Ectodermal cell (in vitro differentiated cells): ENCODE data around the gene DTD1.
A peak's percentile ranks its signal among the peaks of the same experiment; 100 is the strongest.

Experiments
- H3K27ac ChIP-seq: 2 replicates; pipeline ENCODE4 v1.7.0; 2013; ENCODE audit warnings: mild to moderate bottlenecking, low read depth, low read length; ENCODE audit not compliant: insufficient read depth, poor library complexity, severe bottlenecking
- H3K27me3 ChIP-seq: 2 replicates; pipeline ENCODE4 v1.7.0; 2013; ENCODE audit warnings: mild to moderate bottlenecking, low read length; ENCODE audit not compliant: insufficient read depth, control insufficient read depth, poor library complexity, severe bottlenecking
- H3K36me3 ChIP-seq: one replicate; pipeline ENCODE4 v1.7.0; 2013; ENCODE audit warnings: low read length; ENCODE audit not compliant: control insufficient read depth, insufficient read depth
- H3K4me1 ChIP-seq: one replicate; pipeline ENCODE4 v1.7.0; 2013; ENCODE audit warnings: low read length; ENCODE audit not compliant: control insufficient read depth, insufficient read depth
- H3K4me3 ChIP-seq: 2 replicates; pipeline ENCODE4 v1.7.0; 2013; ENCODE audit warnings: low read depth, low read length, control low read depth; ENCODE audit not compliant: insufficient read depth
- H3K9me3 ChIP-seq: 2 replicates; pipeline ENCODE4 v1.7.0; 2013; ENCODE audit warnings: mild to moderate bottlenecking, low read length, moderate library complexity; ENCODE audit not compliant: control insufficient read depth
- WGBS, 2 experiments: methylation state at CpG; one replicate each; pipeline ENCODE4 v1.1.7; 2013; ENCODE audit warnings: missing lambda C conversion rate in 2 of 2; 5-methylcytosine and 5-hydroxymethylcytosine counted together

The DTD1 gene

DNA sequence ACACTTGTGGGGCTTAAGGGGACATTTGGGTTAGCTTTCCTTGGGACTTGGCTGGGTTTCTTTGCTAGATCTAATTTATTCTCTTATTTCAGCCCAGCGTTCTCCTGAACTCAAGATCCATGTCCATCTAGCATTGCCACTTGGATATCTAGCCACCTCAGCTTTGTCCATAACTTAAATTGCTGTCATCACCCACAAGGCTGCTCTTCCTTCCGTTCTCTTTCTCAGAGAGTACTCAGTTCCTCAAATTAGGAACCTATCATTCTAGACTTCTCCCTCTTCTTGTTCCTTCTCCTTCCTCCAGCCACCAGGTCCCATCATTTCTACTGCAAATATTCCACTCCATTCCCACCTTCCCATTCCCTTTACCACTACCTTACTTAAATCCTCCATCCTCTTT, 16.3 kb upstream of the DTD1 start:
- Histone ChIP-seq H3K27me3 (no peaks in the 10 kb centered on the region), H3K4me1 (no peaks in the 10 kb centered on the region), H3K27ac (no peak overlapping the region), H3K36me3 (peaks cover 12% of the 10 kb centered on the region), H3K4me3 (no peak overlapping the region), H3K9me3 (no peaks in the 10 kb centered on the region)
- WGBS, 2 experiments, result 91 to 93% methylated on average over 2 of the region's 2 CpGs

DNA sequence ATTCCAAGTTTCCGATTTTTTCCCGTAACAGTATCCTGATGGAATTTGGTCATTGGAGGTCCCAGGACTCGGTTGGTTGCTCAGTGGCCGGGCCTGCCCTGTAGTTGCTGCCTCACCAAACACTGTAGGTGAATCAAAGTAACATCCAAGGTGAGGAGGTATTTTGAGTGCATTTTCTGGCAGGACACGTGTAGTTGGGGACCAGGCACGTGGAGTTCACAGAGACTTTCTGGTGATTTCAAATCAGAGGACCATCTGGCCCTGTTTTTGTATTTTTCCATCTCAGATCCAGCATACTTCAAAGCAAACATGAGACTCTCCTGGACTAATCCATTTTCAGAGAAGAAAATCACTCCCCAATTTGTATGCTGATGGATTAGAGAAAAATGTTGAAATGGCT, 9.9 kb upstream of the DTD1 start:
- Histone ChIP-seq H3K4me1 (no peaks in the 10 kb centered on the region), H3K4me3 (no peak overlapping the region), H3K27ac (no peak overlapping the region), H3K9me3 (no peaks in the 10 kb centered on the region), H3K27me3 (no peaks in the 10 kb centered on the region), H3K36me3 (no peaks in the 10 kb centered on the region)
- 90 to 92% methylated on average over 6 of the region's 6 CpGs for WGBS, 2 experiments

DNA sequence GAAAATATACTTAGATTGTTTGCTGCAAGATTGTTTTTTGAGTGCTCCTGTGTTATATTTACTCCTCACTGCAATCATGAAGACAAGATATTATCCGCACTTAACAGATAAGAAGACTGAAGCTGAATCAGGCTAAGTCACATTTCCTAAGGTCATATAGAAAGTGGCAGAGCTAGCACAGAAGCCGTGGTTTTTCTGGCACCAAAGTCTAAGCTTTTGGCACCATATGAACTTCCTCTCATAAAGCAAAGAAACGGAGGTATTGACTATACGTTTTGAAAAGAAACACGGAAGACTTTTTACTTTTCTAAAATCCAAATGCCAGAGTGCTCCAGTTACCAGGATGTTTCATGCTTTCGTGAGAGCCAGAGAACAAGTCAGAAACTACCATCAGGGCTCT, 9.3 kb upstream of the DTD1 start:
- Histone ChIP-seq H3K4me1 (no peaks in the 10 kb centered on the region), H3K27ac (no peak overlapping the region), H3K9me3 (no peaks in the 10 kb centered on the region), H3K36me3 (no peaks in the 10 kb centered on the region), H3K27me3 (no peaks in the 10 kb centered on the region), H3K4me3 (no peak overlapping the region)
- 92 to 95% methylated on average over 6 of the region's 6 CpGs for WGBS, 2 experiments

DNA sequence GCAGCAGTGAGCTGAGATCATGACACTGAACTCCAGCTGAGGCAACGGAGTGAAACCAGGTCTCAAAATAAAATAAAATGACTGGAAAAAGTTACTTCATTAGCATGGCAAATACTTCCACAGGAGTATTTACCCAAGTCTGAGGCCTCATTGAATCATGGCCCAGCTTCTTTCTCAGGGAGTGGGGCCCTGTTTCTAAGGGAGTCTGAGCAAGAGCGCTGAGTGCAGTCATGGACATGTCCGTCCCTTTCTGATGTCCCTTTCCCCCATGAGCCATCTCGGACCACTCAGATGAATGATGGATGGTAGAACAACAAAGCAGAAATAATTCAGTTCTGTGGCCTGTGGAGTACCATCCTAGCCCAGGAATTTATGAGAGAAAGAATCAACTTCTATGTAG, 7.8 kb upstream of the DTD1 start:
- H3K4me3 ChIP-seq, result no peak overlapping the region
- H3K27ac ChIP-seq, result no peak overlapping the region
- 95 to 97% methylated on average over 4 of the region's 4 CpGs for WGBS, 2 experiments
- H3K36me3 ChIP-seq, result no peaks in the 10 kb centered on the region
- no peaks in the 10 kb centered on the region for H3K27me3 ChIP-seq
- H3K9me3 ChIP-seq, result no peaks in the 10 kb centered on the region
- H3K4me1 ChIP-seq, result no peaks in the 10 kb centered on the region

DNA sequence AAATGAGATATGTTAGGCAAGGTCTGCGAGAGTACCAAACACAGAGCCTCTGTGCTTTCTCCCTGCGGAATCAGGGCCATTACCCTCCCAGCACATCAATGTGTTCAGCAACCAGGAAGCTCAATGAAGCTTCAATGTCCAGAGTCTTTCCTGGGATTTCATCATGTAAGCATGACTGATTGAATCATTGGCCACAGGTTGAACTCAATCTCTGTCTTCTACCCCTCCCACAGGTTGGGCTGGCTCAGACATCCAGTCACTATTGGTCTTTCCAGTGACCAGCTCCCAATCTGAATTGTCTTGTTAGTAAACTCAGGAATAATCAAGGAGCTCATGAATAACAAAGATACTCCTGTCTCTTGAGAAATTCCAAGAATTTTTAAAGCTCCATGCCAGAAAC, 2.7 kb upstream of the DTD1 start:
- WGBS, 2 experiments, result 91 to 92% methylated on average over 2 of the region's 2 CpGs
- Histone ChIP-seq H3K36me3 (no peaks in the 10 kb centered on the region), H3K27me3 (no peaks in the 10 kb centered on the region), H3K4me3 (no peak overlapping the region), H3K9me3 (no peaks in the 10 kb centered on the region), H3K27ac (no peak overlapping the region), H3K4me1 (peaks cover 4% of the 10 kb centered on the region)

DNA sequence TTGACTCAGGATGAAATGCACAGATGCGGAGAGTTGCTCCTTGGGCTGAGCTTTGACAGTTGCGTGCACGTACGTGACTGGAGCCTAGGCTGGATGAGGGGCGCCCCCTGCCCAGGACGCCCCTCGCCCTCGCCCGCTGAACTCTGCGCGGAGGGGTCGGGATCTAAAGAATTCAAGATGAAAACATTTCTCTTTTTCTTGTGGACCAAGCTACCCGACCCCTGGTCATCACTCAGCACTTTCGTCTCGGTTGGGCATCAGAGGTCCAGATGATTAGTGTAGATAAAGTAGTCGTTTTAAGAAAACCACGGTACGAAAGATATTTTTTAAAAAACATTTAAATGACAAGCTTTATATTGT, 700 bp downstream of the DTD1 start:
- H3K27ac ChIP-seq, result no peak overlapping the region
- peaks cover 4% of the 10 kb centered on the region for H3K4me1 ChIP-seq
- H3K27me3 ChIP-seq, result no peaks in the 10 kb centered on the region
- 5 to 8% methylated on average over 14 to 18 of the region's 18 CpGs for WGBS, 2 experiments
- no peaks in the 10 kb centered on the region for H3K9me3 ChIP-seq
- H3K36me3 ChIP-seq, result no peaks in the 10 kb centered on the region
- H3K4me3 ChIP-seq, result peak overlapping the region; percentile 69

DNA sequence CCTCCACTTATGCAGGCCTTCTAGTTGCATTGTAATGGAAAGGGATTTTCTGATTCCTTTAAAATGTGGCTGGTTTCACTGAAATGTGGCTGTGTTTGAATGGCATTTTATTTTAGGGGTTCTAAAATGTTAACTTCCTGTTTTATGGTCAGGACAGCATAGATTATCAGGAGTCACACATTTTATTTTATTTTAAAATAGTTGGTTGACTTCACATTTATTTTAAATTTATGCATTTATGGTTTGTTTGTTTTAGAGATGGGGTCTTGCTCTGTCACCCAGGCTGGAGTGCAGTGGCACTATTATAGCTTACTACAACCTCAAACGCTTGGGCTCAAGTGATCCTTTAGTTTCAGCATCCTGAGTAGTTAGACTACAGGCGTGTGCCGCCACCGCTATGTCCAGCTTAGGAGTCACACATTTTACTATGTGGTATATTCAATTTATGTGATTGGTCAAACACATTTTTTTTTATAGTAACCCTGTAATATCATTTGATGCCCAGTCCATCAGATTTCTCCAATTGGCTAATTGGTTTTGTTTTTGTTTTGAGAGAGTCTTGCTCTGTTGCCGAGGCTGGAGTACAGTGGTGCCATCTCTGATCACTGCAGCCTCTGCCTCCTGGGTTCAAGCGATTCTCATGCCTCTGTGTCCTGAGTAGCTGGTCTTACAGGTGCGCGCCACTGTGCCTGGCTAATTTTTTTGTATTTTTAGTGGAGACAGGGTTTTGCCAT, 2.3 kb downstream of the DTD1 start:
- 87 to 89% methylated on average over 5 to 7 of the region's 8 CpGs for WGBS, 2 experiments
- Histone ChIP-seq H3K4me3 (no peak overlapping the region), H3K4me1 (peaks cover 4% of the 10 kb centered on the region), H3K27ac (no peak overlapping the region), H3K36me3 (no peaks in the 10 kb centered on the region), H3K9me3 (no peaks in the 10 kb centered on the region), H3K27me3 (no peaks in the 10 kb centered on the region)

DNA sequence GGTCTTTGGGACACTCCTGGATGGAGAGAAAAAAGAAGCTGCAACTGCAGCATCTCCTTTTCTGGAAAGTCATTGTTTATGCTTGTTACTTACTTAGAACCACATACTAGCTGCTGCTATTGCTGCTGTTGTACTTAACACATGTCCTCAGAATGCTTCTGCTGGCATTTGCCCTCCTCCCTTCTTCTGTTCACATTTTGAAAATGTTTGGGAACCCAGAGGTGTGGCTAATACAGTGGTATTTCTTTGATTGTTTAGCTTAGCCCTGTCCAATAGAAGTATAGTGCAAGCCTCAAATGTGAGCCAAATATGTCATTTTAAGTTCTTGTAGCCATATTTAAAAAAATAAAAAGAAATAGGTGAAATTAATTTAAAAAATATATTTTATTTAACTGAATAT, 8.4 kb downstream of the DTD1 start:
- H3K9me3 ChIP-seq, result no peaks in the 10 kb centered on the region
- peaks cover 5% of the 10 kb centered on the region for H3K36me3 ChIP-seq
- no peaks in the 10 kb centered on the region for H3K4me1 ChIP-seq
- no peak overlapping the region for H3K27ac ChIP-seq
- no peak overlapping the region for H3K4me3 ChIP-seq
- no peaks in the 10 kb centered on the region for H3K27me3 ChIP-seq

DNA sequence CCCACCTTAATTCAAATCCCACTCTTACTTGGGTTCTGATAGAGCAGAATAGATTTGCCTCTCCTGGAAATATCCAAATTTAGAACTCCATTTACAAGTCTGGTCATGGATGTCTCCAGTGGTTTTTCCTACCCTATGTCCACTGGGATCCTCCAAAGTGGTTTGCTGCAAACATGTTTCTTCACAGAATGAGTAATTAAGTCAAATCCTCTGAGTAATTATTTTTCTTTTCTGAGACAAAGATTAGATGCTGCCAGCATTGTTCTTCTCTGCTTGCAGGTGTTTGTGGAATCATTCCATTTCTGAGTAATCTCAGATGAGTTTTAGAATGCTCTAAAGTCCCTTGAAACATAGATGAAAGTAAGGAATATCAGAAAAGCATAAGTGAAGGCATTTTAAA, 21.9 kb downstream of the DTD1 start:
- no peaks in the 10 kb centered on the region for H3K4me1 ChIP-seq
- H3K27me3 ChIP-seq, result no peaks in the 10 kb centered on the region
- H3K36me3 ChIP-seq, result no peaks in the 10 kb centered on the region
- no peak overlapping the region for H3K4me3 ChIP-seq
- H3K9me3 ChIP-seq, result no peaks in the 10 kb centered on the region
- no peak overlapping the region for H3K27ac ChIP-seq

DNA sequence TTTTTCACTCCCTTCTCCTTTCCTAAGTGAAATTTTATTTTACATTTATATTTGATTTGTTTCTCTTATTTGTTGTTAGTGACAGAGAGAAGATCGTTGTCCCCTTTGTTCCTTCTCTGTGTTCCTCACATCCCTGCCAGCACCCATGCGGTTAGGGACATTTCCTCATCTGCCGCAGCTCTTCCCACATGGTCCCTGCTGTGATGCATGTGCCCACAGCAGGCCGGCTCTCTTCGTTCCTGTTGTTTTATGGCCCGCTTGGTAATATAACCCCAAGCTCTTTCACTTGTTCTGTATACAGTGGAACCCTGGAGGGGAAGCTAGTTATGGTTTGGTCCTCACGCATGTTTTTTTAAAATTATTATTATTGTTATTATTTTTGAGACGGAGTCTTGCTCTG, 23.6 kb downstream of the DTD1 start:
- H3K4me3 ChIP-seq, result no peak overlapping the region
- WGBS, 2 experiments, result 49 to 65% methylated on average over 8 of the region's 8 CpGs
- H3K9me3 ChIP-seq, result no peaks in the 10 kb centered on the region
- no peaks in the 10 kb centered on the region for H3K27me3 ChIP-seq
- H3K27ac ChIP-seq, result no peak overlapping the region
- no peaks in the 10 kb centered on the region for H3K4me1 ChIP-seq
- no peaks in the 10 kb centered on the region for H3K36me3 ChIP-seq

DNA sequence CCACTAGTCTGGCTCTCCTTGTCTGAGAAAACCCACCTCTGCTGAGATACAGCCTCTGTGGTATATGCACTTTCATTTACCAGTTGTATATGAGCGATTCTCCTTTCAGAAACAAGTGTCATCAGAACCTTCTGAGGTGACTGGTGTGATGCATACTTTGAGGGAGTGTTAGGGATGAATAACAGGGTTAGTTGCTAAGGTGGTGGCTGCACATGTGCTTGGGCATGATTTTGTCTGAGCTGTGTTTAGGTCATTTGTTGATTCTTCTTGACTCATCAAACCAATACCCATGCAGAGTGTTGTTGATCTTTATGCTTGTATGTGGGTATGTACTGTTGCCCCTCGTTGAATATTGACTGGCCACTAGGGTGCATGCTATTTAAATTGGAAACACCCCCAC, 25.7 kb downstream of the DTD1 start:
- no peak overlapping the region for H3K27ac ChIP-seq
- 83 to 89% methylated on average over 1 to 2 of the region's 2 CpGs for WGBS, 2 experiments
- no peaks in the 10 kb centered on the region for H3K27me3 ChIP-seq
- no peaks in the 10 kb centered on the region for H3K4me1 ChIP-seq
- H3K4me3 ChIP-seq, result no peak overlapping the region
- no peaks in the 10 kb centered on the region for H3K36me3 ChIP-seq
- H3K9me3 ChIP-seq, result no peaks in the 10 kb centered on the region
